Tibial nerve (tissue), 4 donors: ENCODE results near the gene SEM1. TPM values are rescaled to one million over a fixed set of nuclear protein-coding genes. Genes with fewer than 3 reads are reported as not detected.
"Not testable (repeated sequence)": the region's sequence is repeated elsewhere in the genome, so short reads cannot be mapped to it uniquely, and the experiment has no call there.

Source experiments
- DNase-seq, 2 donors: peaks; one replicate each; pipeline ENCODE4 v3.0.0-alpha.2; 2019; ENCODE audit warnings: low spot score in 2 of 2
- H3K27ac ChIP-seq, 4 donors: fragments of 200-600 bp; sonication (generic) in 3 of 4; one replicate each; pipeline ENCODE4 v1.5.1; 2017 to 2019; ENCODE audit warnings: mild to moderate bottlenecking in 1 of 4
- H3K27me3 ChIP-seq, 2 donors: fragments of 200-600 bp; sonication (generic) in 1 of 2; one replicate each; pipeline versions ENCODE4 v1.5.1 to v1.6.0; 2017 to 2019
- H3K36me3 ChIP-seq, 3 donors: fragments of 200-600 bp; sonication (generic); one replicate each; pipeline ENCODE4 v1.5.1; 2018 to 2019
- H3K4me1 ChIP-seq, 4 donors: fragments of 200-600 bp; sonication (generic) in 3 of 4; one replicate each; pipeline ENCODE4 v1.5.1; 2017 to 2019
- H3K4me3 ChIP-seq, 4 donors: fragments of 200-600 bp; sonication (generic) in 3 of 4; one replicate each; pipeline ENCODE4 v1.5.1; 2017 to 2019; ENCODE audit warnings: mild to moderate bottlenecking in 1 of 4, moderate library complexity in 1 of 4
- H3K9me3 ChIP-seq, 4 donors: fragments of 200-600 bp; sonication (generic) in 3 of 4; one replicate each; pipeline ENCODE4 v1.5.1; 2017 to 2019
- CTCF ChIP-seq, 5 experiments: fragments of 200-600 bp in 3 of 5; fragments of 450-650 bp in 2 of 5; sonication (generic) in 3 of 5; IDR thresholded peaks; one replicate each; pipeline ENCODE4 v1.5.1; 2016 to 2019; ENCODE audit warnings: antibody characterized with exemption in 5 of 5, mild to moderate bottlenecking in 3 of 5, moderate library complexity in 2 of 5
- EP300 ChIP-seq, 2 donors: sonication (generic); formaldehyde crosslinking; IDR thresholded peaks; one replicate each; pipeline ENCODE4 v1.6.1; 2017; ENCODE audit warnings: antibody characterized with exemption in 2 of 2, mild to moderate bottlenecking in 1 of 2
- POLR2A ChIP-seq, 2 donors: fragments of 450-650 bp; IDR thresholded peaks; one replicate each; pipeline ENCODE4 v1.6.1; 2017; ENCODE audit warnings: antibody characterized with exemption in 2 of 2, mild to moderate bottlenecking in 2 of 2, moderate library complexity in 2 of 2
- WGBS, 2 donors: methylation state at CpG; one replicate each; pipeline ENCODE4 v1.1.5; 2018; 5-methylcytosine and 5-hydroxymethylcytosine counted together
- total RNA-seq, 4 donors: library from RNA; depleted of rRNA; stranded (reverse); fragments of >200 nt; gene quantifications; one replicate each; pipeline ENCODE4 v1.1.0, GENCODE V29; 2016

The SEM1 gene
- total RNA-seq, 4 donors from 2014 or later, result 15.1 to 24.3 (median 16.9) TPM

- Histone ChIP-seq H3K27ac (no peak overlapping the region), H3K4me3 (no peak overlapping the region), H3K9me3 (no peaks in the 10 kb centered on the region), H3K27me3 (no peaks in the 10 kb centered on the region), H3K36me3 (peaks cover 0 to 16% (median 0%) of the 10 kb centered on the region in 3 donors), H3K4me1 (no peaks in the 10 kb centered on the region)
- no peak for DNase-seq
- TF ChIP-seq CTCF (IDR thresholded peaks at IDR 0.05), result no peak
- TF ChIP-seq EP300 (IDR thresholded peaks at IDR 0.05), result no peak
- TF ChIP-seq POLR2A (IDR thresholded peaks at IDR 0.05), result no peak
- 89 to 94% methylated on average over 8 of the region's 8 CpGs for WGBS, 2 donors
These were observed 60.9 kb downstream of the SEM1 start for GRCh38 chr7:96648784-96649183.

GRCh38 chr7:96647733-96648132 lies 61.9 kb downstream of the SEM1 start:
- Histone ChIP-seq H3K9me3 (no peaks in the 10 kb centered on the region), H3K27ac (no peak overlapping the region), H3K36me3 (peaks cover 0 to 16% (median 0%) of the 10 kb centered on the region in 3 donors), H3K4me1 (no peaks in the 10 kb centered on the region), H3K27me3 (no peaks in the 10 kb centered on the region), H3K4me3 (no peak overlapping the region)
- no peak for DNase-seq
- no peak for TF ChIP-seq EP300 (IDR thresholded peaks at IDR 0.05)
- TF ChIP-seq CTCF (IDR thresholded peaks at IDR 0.05), result no peak
- TF ChIP-seq POLR2A (IDR thresholded peaks at IDR 0.05), result no peak
- WGBS, 2 donors, result 65 to 69% methylated on average over 3 of the region's 3 CpGs

- H3K36me3 ChIP-seq, result peaks cover 0 to 16% (median 0%) of the 10 kb centered on the region in 3 donors
- no peak overlapping the region for H3K4me3 ChIP-seq
- no peaks in the 10 kb centered on the region for H3K27me3 ChIP-seq
- DNase-seq, result no peak
- no peak overlapping the region for H3K27ac ChIP-seq
- H3K9me3 ChIP-seq, result no peaks in the 10 kb centered on the region
- TF ChIP-seq POLR2A (IDR thresholded peaks at IDR 0.05) (no peak), CTCF (IDR thresholded peaks at IDR 0.05) (no peak), EP300 (IDR thresholded peaks at IDR 0.05) (no peak)
- 96 to 99% methylated on average over 3 of the region's 3 CpGs for WGBS, 2 donors
- no peaks in the 10 kb centered on the region for H3K4me1 ChIP-seq
These were observed 64.6 kb downstream of the SEM1 start for GRCh38 chr7:96645084-96645483.

- H3K36me3 ChIP-seq, result peaks cover 0 to 16% (median 0%) of the 10 kb centered on the region in 3 donors
- WGBS, 2 donors, result 84 to 96% methylated on average over 4 of the region's 4 CpGs
- H3K27me3 ChIP-seq, H3K4me1 ChIP-seq, H3K4me3 ChIP-seq, DNase-seq, H3K27ac ChIP-seq, H3K9me3 ChIP-seq: not testable (repeated sequence)
These were observed 66.2 kb downstream of the SEM1 start for GRCh38 chr7:96643436-96643835.

GRCh38 chr7:96640054-96640453 lies 69.6 kb downstream of the SEM1 start:
- no peak for TF ChIP-seq EP300 (IDR thresholded peaks at IDR 0.05)
- Histone ChIP-seq H3K27ac (no peak overlapping the region), H3K27me3 (no peaks in the 10 kb centered on the region), H3K9me3 (no peaks in the 10 kb centered on the region), H3K4me1 (no peaks in the 10 kb centered on the region), H3K4me3 (no peak overlapping the region), H3K36me3 (peaks cover 0 to 21% (median 0%) of the 10 kb centered on the region in 3 donors)
- DNase-seq, result no peak
- WGBS, 2 donors, result 95 to 96% methylated on average over 2 of the region's 2 CpGs
